ENCODE data around the gene CYP51A1. TPM values are rescaled to one million over a fixed set of nuclear protein-coding genes. Genes with fewer than 3 reads are reported as not detected.
"Not testable (repeated sequence)": the region's sequence is repeated elsewhere in the genome, so short reads cannot be mapped to it uniquely, and the experiment has no call there.

CYP51A1 gene
- total and polyA plus RNA-seq, 2 donors from 2014 or later = 43.0 to 55.8 TPM

DNA sequence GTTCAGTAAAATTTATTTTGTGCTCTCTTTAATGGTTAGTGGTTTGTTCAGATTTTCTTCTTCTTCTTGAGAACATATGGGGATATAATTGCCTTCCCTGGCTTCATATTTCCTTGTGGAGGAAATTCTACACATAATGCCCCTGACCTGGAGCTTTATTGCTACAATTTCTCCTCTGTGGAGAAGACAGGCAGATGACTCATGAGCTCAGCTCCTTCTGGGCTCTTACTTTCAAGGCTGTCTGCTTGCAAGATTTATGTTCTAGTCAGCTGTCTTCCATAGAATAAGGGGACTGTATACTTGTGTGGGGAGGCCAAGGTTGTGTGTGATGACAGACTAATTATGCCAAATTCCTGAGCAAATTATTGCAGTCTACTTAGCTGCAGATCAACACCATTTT, 43.1 kb upstream of the CYP51A1 start:
- no peak for FAIRE-seq
- peak in 2 of 5 donors; percentile 34 for DNase-seq
- intact Hi-C loops (cut with DNase I) = no loop called here
- H3K9ac ChIP-seq (ENCODE audit: low read length in 3 of 3) = no peak overlapping the region
- H3K4me1 ChIP-seq (ENCODE audit: control insufficient read depth in 2 of 3, insufficient read depth in 2 of 3, low read depth in 1 of 3, low read length in 3 of 3) = peaks cover 0 to 3% (median 3%) of the 10 kb centered on the region in 3 donors
- TF ChIP-seq, protein P1, sequence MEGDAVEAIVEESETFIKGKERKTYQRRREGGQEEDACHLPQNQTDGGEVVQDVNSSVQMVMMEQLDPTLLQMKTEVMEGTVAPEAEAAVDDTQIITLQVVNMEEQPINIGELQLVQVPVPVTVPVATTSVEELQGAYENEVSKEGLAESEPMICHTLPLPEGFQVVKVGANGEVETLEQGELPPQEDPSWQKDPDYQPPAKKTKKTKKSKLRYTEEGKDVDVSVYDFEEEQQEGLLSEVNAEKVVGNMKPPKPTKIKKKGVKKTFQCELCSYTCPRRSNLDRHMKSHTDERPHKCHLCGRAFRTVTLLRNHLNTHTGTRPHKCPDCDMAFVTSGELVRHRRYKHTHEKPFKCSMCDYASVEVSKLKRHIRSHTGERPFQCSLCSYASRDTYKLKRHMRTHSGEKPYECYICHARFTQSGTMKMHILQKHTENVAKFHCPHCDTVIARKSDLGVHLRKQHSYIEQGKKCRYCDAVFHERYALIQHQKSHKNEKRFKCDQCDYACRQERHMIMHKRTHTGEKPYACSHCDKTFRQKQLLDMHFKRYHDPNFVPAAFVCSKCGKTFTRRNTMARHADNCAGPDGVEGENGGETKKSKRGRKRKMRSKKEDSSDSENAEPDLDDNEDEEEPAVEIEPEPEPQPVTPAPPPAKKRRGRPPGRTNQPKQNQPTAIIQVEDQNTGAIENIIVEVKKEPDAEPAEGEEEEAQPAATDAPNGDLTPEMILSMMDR (IDR thresholded peaks at IDR 0.05; ENCODE audit: borderline replicate concordance, extremely low read depth, insufficient read depth) = no peak
- H3K36me3 ChIP-seq (ENCODE audit: control insufficient read depth in 2 of 3, insufficient read depth in 3 of 3, low read length in 3 of 3) = no peaks in the 10 kb centered on the region
- H3K27me3 ChIP-seq (ENCODE audit: control insufficient read depth, insufficient read depth, low read length) = no peaks in the 10 kb centered on the region
- no peaks in the 10 kb centered on the region for H3K9me3 ChIP-seq (ENCODE audit: control insufficient read depth in 2 of 3, insufficient read depth in 1 of 3, low read length in 3 of 3)
- H3K27ac ChIP-seq (ENCODE audit: low read depth in 2 of 2, low read length in 2 of 2) = no peak overlapping the region
- no peak overlapping the region for H3K4me3 ChIP-seq (ENCODE audit: low read length in 3 of 3)

DNA sequence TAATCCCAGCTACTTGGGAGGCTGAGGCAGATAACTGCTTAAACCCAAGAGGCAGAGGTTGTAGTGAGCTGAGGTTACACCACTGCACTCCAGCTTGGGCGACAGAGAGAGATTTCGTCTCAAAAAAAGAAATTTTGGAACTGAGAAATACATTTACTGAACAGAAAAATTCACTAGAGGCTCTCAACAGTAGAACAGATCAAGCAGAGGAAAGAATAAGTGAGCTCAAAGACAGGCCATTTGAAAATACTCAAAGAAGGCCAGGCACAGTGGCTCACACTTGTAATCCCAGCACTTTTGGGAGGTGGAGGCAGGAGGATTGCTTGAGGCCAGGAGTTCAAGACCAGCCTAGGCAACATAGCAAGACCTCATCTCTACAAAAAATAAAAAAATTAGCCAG, 35.3 kb upstream of the CYP51A1 start:
- intact Hi-C loops (cut with DNase I); FAIRE-seq; H3K9me3 ChIP-seq (ENCODE audit: control insufficient read depth in 2 of 3, insufficient read depth in 1 of 3, low read length in 3 of 3): not testable (repeated sequence)

DNA sequence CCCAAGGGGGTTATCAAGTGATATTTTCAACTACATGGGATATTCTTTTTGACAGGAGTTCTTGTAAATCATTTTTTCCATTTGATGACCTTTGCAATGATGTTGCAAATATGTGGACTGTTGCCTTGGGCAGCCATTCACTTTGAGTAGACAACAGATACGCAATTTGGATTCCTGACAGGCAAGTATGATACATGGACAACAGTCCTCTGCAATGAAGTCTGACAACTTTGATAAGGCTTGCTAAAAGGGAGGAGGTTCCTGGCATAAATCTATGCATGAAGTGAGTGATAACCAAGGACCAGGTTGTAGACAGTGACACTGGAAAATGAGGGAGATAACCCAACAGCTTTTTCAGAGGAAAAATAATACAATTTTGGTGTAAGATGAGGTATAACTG, 27.0 kb upstream of the CYP51A1 start:
- Histone ChIP-seq H3K27me3 (ENCODE audit: control insufficient read depth, insufficient read depth, low read length) (no peaks in the 10 kb centered on the region), H3K9ac (ENCODE audit: low read length in 3 of 3) (no peak overlapping the region), H3K4me1 (ENCODE audit: control insufficient read depth in 2 of 3, insufficient read depth in 2 of 3, low read depth in 1 of 3, low read length in 3 of 3) (no peaks in the 10 kb centered on the region), H3K9me3 (ENCODE audit: control insufficient read depth in 2 of 3, insufficient read depth in 1 of 3, low read length in 3 of 3) (no peaks in the 10 kb centered on the region), H3K27ac (ENCODE audit: low read depth in 2 of 2, low read length in 2 of 2) (no peak overlapping the region), H3K36me3 (ENCODE audit: control insufficient read depth in 2 of 3, insufficient read depth in 3 of 3, low read length in 3 of 3) (no peaks in the 10 kb centered on the region), H3K4me3 (ENCODE audit: low read length in 3 of 3) (no peak overlapping the region)
- FAIRE-seq (no peak), DNase-seq (no peak)
- intact Hi-C loops (cut with DNase I) = no loop called here
- TF ChIP-seq, protein P1 (IDR thresholded peaks at IDR 0.05; ENCODE audit: borderline replicate concordance, extremely low read depth, insufficient read depth) = no peak

More for the DNA sequence above, 35.3 kb upstream of the CYP51A1 start:
- not testable (repeated sequence) for H3K27ac ChIP-seq (ENCODE audit: low read depth in 2 of 2, low read length in 2 of 2); H3K4me3 ChIP-seq (ENCODE audit: low read length in 3 of 3); DNase-seq; H3K36me3 ChIP-seq (ENCODE audit: control insufficient read depth in 2 of 3, insufficient read depth in 3 of 3, low read length in 3 of 3); H3K9ac ChIP-seq (ENCODE audit: low read length in 3 of 3); H3K4me1 ChIP-seq (ENCODE audit: control insufficient read depth in 2 of 3, insufficient read depth in 2 of 3, low read depth in 1 of 3, low read length in 3 of 3); H3K27me3 ChIP-seq (ENCODE audit: control insufficient read depth, insufficient read depth, low read length)

DNA sequence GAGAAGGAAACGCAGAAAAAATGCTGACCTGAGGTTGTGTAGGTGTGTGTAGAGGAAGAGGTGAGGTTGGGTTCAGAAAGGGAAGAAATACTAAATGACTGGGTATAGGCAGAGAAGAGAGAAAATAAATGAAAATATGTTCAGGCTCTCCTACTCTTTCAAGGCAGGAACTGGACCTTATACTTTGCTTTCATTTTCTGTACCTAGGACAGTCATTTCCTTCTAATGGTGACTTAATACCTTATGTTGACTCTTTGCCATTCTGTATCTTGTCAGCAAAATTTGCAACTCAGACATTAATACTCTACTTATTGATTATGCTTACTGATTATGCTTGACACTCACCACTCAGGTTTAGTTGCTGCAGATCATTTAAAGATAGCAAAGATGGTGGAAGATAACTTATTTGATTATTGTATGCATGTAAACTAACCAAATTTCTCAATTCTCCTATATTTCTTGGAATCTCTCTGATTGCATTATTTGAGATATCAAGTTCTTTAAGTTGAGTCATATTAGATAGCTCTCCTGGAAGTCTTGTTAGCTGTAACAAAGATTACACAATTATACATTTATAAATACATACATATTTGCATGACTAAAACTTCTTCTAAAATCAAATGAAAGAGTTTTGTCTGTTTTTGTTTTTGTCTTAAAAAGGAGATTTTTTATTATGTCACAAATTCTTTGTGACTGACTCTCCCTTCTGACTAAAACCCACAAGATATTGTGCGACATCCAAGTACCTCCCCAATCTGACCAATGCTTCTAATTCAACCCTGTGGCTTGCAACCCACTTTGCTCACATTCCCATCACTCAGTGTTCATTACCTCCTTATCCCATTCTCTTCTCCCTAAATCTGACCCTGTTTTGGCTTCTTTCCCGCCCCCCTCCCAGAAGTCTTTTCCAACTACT, 24.6 kb upstream of the CYP51A1 start:
- no peaks in the 10 kb centered on the region for H3K9me3 ChIP-seq (ENCODE audit: control insufficient read depth in 2 of 3, insufficient read depth in 1 of 3, low read length in 3 of 3)
- DNase-seq (no peak), FAIRE-seq (no peak)
- no peaks in the 10 kb centered on the region for H3K27me3 ChIP-seq (ENCODE audit: control insufficient read depth, insufficient read depth, low read length)
- no peak overlapping the region for H3K27ac ChIP-seq (ENCODE audit: low read depth in 2 of 2, low read length in 2 of 2)
- no peaks in the 10 kb centered on the region for H3K4me1 ChIP-seq (ENCODE audit: control insufficient read depth in 2 of 3, insufficient read depth in 2 of 3, low read depth in 1 of 3, low read length in 3 of 3)
- no peak overlapping the region for H3K4me3 ChIP-seq (ENCODE audit: low read length in 3 of 3)
- no peaks in the 10 kb centered on the region for H3K36me3 ChIP-seq (ENCODE audit: control insufficient read depth in 2 of 3, insufficient read depth in 3 of 3, low read length in 3 of 3)
- TF ChIP-seq, protein P1 (IDR thresholded peaks at IDR 0.05; ENCODE audit: borderline replicate concordance, extremely low read depth, insufficient read depth) = no peak
- H3K9ac ChIP-seq (ENCODE audit: low read length in 3 of 3) = no peak overlapping the region
- intact Hi-C loops (cut with DNase I) = no loop called here
